ENCODE data around the gene CENPO. TPM values are rescaled to one million over a fixed set of nuclear protein-coding genes. Genes with fewer than 3 reads are reported as not detected.

CENPO gene
- total RNA-seq, 1 experiment from 2014 or later: 27.9 TPM

DNA sequence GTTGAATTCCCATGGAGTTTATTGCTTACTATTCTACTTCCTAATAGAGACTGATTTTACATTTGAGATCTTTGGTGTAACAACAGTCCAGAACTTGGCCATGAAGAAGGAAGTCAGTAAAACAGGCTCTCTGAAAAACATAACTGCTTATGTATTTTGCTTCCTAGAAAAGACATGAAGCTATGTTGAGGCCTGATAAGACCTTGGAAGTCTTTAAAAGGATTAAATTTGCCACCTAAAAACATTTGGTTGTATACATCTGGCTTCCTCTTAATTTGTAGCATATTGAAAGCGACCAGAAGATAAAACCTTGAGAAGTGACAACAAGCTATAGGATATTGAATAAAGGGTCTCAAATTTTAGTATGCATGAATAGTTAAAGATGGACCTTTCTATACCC, 36.4 kb upstream of the CENPO start:
- Histone ChIP-seq H3K27me3 (ENCODE audit: insufficient read depth, low read length) (no peaks in the 10 kb centered on the region), H3K27ac (ENCODE audit: low read depth, low read length) (no peak overlapping the region), H3K4me3 (replicated peaks in 1 of 2; ENCODE audit: low read depth in 1 of 2, low read length in 2 of 2) (no peak overlapping the region), H3K36me3 (ENCODE audit: control insufficient read depth in 1 of 2, insufficient read depth in 2 of 2, low read length in 2 of 2) (peaks cover 0 to 3% of the 10 kb centered on the region in 2 experiments; a peak in 1 of 4 replicates), H4K20me1 (ENCODE audit: insufficient read depth) (no peaks in the 10 kb centered on the region), H2AFZ (ENCODE audit: low read depth, low read length, poor library complexity, severe bottlenecking) (no peak overlapping the region), H3K9ac (ENCODE audit: low read length) (no peak overlapping the region), H3K4me1 (ENCODE audit: control insufficient read depth in 1 of 2, insufficient read depth in 2 of 2, low read length in 2 of 2) (no peaks in the 10 kb centered on the region), H3K9me3 (ENCODE audit: control insufficient read depth in 1 of 2, insufficient read depth in 1 of 2, low read depth in 1 of 2, low read length in 2 of 2) (no peaks in the 10 kb centered on the region), H3K9me2 (ENCODE audit: insufficient read depth) (no peaks in the 10 kb centered on the region), H3K79me2 (ENCODE audit: insufficient read depth, low read length) (no peaks in the 10 kb centered on the region), H3K4me2 (ENCODE audit: low read length) (no peak overlapping the region)
- ChIA-PET CTCF (no interaction called here), POLR2A (no interaction called here), RAD21 (ENCODE audit: low non-redundant PET in 1 of 2, low total read pairs in 2 of 2, uncharacterized antibody in 2 of 2, unreplicated experiment in 2 of 2) (no interaction called here)
- BruUV-seq (replicated peaks): no TSS peak
- intact Hi-C loops (cut with micrococcal nuclease): no loop called here
- TF ChIP-seq, protein P1, sequence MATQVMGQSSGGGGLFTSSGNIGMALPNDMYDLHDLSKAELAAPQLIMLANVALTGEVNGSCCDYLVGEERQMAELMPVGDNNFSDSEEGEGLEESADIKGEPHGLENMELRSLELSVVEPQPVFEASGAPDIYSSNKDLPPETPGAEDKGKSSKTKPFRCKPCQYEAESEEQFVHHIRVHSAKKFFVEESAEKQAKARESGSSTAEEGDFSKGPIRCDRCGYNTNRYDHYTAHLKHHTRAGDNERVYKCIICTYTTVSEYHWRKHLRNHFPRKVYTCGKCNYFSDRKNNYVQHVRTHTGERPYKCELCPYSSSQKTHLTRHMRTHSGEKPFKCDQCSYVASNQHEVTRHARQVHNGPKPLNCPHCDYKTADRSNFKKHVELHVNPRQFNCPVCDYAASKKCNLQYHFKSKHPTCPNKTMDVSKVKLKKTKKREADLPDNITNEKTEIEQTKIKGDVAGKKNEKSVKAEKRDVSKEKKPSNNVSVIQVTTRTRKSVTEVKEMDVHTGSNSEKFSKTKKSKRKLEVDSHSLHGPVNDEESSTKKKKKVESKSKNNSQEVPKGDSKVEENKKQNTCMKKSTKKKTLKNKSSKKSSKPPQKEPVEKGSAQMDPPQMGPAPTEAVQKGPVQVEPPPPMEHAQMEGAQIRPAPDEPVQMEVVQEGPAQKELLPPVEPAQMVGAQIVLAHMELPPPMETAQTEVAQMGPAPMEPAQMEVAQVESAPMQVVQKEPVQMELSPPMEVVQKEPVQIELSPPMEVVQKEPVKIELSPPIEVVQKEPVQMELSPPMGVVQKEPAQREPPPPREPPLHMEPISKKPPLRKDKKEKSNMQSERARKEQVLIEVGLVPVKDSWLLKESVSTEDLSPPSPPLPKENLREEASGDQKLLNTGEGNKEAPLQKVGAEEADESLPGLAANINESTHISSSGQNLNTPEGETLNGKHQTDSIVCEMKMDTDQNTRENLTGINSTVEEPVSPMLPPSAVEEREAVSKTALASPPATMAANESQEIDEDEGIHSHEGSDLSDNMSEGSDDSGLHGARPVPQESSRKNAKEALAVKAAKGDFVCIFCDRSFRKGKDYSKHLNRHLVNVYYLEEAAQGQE (IDR thresholded peaks at IDR 0.05; ENCODE audit: low read depth): no peak
- no peak for TF ChIP-seq SIN3A (IDR thresholded peaks at IDR 0.05; ENCODE audit: low read depth)
- TF ChIP-seq, protein P2, sequence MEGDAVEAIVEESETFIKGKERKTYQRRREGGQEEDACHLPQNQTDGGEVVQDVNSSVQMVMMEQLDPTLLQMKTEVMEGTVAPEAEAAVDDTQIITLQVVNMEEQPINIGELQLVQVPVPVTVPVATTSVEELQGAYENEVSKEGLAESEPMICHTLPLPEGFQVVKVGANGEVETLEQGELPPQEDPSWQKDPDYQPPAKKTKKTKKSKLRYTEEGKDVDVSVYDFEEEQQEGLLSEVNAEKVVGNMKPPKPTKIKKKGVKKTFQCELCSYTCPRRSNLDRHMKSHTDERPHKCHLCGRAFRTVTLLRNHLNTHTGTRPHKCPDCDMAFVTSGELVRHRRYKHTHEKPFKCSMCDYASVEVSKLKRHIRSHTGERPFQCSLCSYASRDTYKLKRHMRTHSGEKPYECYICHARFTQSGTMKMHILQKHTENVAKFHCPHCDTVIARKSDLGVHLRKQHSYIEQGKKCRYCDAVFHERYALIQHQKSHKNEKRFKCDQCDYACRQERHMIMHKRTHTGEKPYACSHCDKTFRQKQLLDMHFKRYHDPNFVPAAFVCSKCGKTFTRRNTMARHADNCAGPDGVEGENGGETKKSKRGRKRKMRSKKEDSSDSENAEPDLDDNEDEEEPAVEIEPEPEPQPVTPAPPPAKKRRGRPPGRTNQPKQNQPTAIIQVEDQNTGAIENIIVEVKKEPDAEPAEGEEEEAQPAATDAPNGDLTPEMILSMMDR (IDR thresholded peaks at IDR 0.05 in 2 of 3, conservative IDR thresholded peaks at IDR 0.05 in 1 of 3; ENCODE audit: borderline replicate concordance in 1 of 3, insufficient read depth in 1 of 3, low read depth in 2 of 3, low read length in 2 of 3): no peak
- TF ChIP-seq ZNF274 (IDR thresholded peaks at IDR 0.05; ENCODE audit: low read depth, low read length): no peak
- no peak for TF ChIP-seq ELF1 (IDR thresholded peaks at IDR 0.05; ENCODE audit: borderline replicate concordance, low read depth)
- TF ChIP-seq EGR1 (IDR thresholded peaks at IDR 0.05; ENCODE audit: low read depth): no peak
- TF ChIP-seq, protein P3, sequence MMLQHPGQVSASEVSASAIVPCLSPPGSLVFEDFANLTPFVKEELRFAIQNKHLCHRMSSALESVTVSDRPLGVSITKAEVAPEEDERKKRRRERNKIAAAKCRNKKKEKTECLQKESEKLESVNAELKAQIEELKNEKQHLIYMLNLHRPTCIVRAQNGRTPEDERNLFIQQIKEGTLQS (IDR thresholded peaks at IDR 0.05): no peak
- no peak for TF ChIP-seq SP1 (IDR thresholded peaks at IDR 0.05; ENCODE audit: low read depth)
- TF ChIP-seq JUND (IDR thresholded peaks at IDR 0.05): no peak
- TF ChIP-seq TCF7L2 (IDR thresholded peaks at IDR 0.05; ENCODE audit: borderline replicate concordance, extremely low read depth, insufficient read depth, insufficient read length): no peak
- DNase-seq (ENCODE audit: low read depth, low spot score): no peak
- no peak for ATAC-seq
